Activated T-cell treated with anti-CD3 and anti-CD28 coated beads, Interleukin-2, amount 50 U/mL, for 1 hour (primary cell): Measurements from ENCODE around the gene NEDD4L.
A peak's percentile ranks its signal among the peaks of the same experiment; 100 is the strongest.

Experiments
- DNase-seq: peaks from one replicate; pipeline ENCODE4 v3.0.0-alpha.2; 2020

The NEDD4L gene

GRCh38 chr18:58125183-58125582 lies 81.2 kb downstream of the NEDD4L start:
- DNase-seq, result no peak

GRCh38 chr18:58125756-58126155 lies 81.7 kb downstream of the NEDD4L start:
- no peak for DNase-seq

- no peak for DNase-seq
Measured at GRCh38 chr18:58128381-58129374, 84.7 kb downstream of the NEDD4L start.

GRCh38 chr18:58132595-58133261 lies 88.7 kb downstream of the NEDD4L start:
- DNase-seq, result no peak

- no peak for DNase-seq
Measured at GRCh38 chr18:58135183-58135641, 91.2 kb downstream of the NEDD4L start.

GRCh38 chr18:58135701-58136331 lies 91.8 kb downstream of the NEDD4L start:
- peak; percentile 35 for DNase-seq

GRCh38 chr18:58136879-58137278 lies 92.9 kb downstream of the NEDD4L start:
- DNase-seq, result no peak

GRCh38 chr18:58139459-58140386 lies 95.7 kb downstream of the NEDD4L start:
- no peak for DNase-seq

- DNase-seq, result no peak
Measured at GRCh38 chr18:58140387-58141325, 96.6 kb downstream of the NEDD4L start.

- DNase-seq, result no peak
Measured at GRCh38 chr18:58143386-58143785, 99.4 kb downstream of the NEDD4L start.

GRCh38 chr18:58144106-58144505 lies 100.1 kb downstream of the NEDD4L start:
- no peak for DNase-seq

GRCh38 chr18:58144671-58145285 lies 100.8 kb downstream of the NEDD4L start:
- no peak for DNase-seq

- DNase-seq, result no peak
Measured at GRCh38 chr18:58146099-58146498, 102.1 kb downstream of the NEDD4L start.

- no peak for DNase-seq
Measured at GRCh38 chr18:58148954-58149471, 105.0 kb downstream of the NEDD4L start.

GRCh38 chr18:58150772-58151171 lies 106.7 kb downstream of the NEDD4L start:
- no peak for DNase-seq

- no peak for DNase-seq
Measured at GRCh38 chr18:58152216-58152615, 108.2 kb downstream of the NEDD4L start.

- no peak for DNase-seq
Measured at GRCh38 chr18:58152891-58153290, 108.9 kb downstream of the NEDD4L start.

- no peak for DNase-seq
Measured at GRCh38 chr18:58156516-58156915, 112.5 kb downstream of the NEDD4L start.

- DNase-seq, result no peak
Measured at GRCh38 chr18:58157237-58157636, 113.2 kb downstream of the NEDD4L start.

GRCh38 chr18:58158008-58158407 lies 114.0 kb downstream of the NEDD4L start:
- DNase-seq, result no peak
